DND-41 (cell line): ENCODE data around the gene PPARGC1A.

Source experiments
- ATAC-seq: fragments of 200-7000 bp; cut with Tn5 transposase; 3 replicates; pipeline ENCODE4 v1.9.1; 2021; ENCODE audit warnings: low read depth; ENCODE audit not compliant: insufficient read depth
- DNase-seq: peaks from one replicate; pipeline ENCODE4 v3.0.0-alpha.2; 2020
- H2AFZ ChIP-seq: 2 replicates; pipeline ENCODE4 v1.6.0; 2012; ENCODE audit warnings: low read depth, low read length
- H3K27ac ChIP-seq: 2 replicates; pipeline ENCODE4 v1.5.1; 2012; ENCODE audit warnings: low read length, inconsistent platforms
- H3K27me3 ChIP-seq: fragments of 200-600 bp; sonication (generic); 2 replicates; pipeline ENCODE4 v1.6.0; 2012; ENCODE audit warnings: low read length, mild to moderate bottlenecking, inconsistent platforms; ENCODE audit not compliant: insufficient read depth, poor library complexity
- H3K36me3 ChIP-seq: 2 replicates; pipeline ENCODE4 v1.5.1; 2012; ENCODE audit warnings: low read length, inconsistent platforms; ENCODE audit not compliant: insufficient read depth
- H3K4me1 ChIP-seq: 2 replicates; pipeline ENCODE4 v1.5.1; 2012; ENCODE audit warnings: mild to moderate bottlenecking, low read length; ENCODE audit not compliant: insufficient read depth
- H3K4me2 ChIP-seq: 2 replicates; pipeline ENCODE4 v1.6.0; 2012; ENCODE audit warnings: mild to moderate bottlenecking, moderate library complexity, low read length, inconsistent platforms; ENCODE audit not compliant: insufficient read depth
- H3K4me3 ChIP-seq, 2 experiments: fragments of 200-600 bp in 1 of 2; shearing (Covaris generic) in 1 of 2; 2 replicates each; pipeline ENCODE4 v1.5.1; 2012 to 2016; ENCODE audit warnings: inconsistent platforms in 2 of 2, low read length in 2 of 2, mild to moderate bottlenecking in 2 of 2, low read depth in 1 of 2, moderate library complexity in 1 of 2
- H3K79me2 ChIP-seq: 2 replicates; pipeline ENCODE4 v1.6.0; 2012; ENCODE audit warnings: low read length, inconsistent platforms; ENCODE audit not compliant: insufficient read depth
- H3K9ac ChIP-seq: 2 replicates; pipeline ENCODE4 v1.6.0; 2012; ENCODE audit warnings: low read depth, mild to moderate bottlenecking, inconsistent platforms, low read length, moderate library complexity
- H3K9me3 ChIP-seq: 2 replicates; pipeline ENCODE4 v1.5.1; 2012; ENCODE audit warnings: low read length, moderate library complexity, mild to moderate bottlenecking, inconsistent platforms; ENCODE audit not compliant: insufficient read depth, severe bottlenecking
- H4K20me1 ChIP-seq: 2 replicates; pipeline ENCODE4 v1.6.0; 2012; ENCODE audit warnings: low read length; ENCODE audit not compliant: insufficient read depth
- CTCF ChIP-seq: IDR thresholded peaks from 2 replicates; pipeline ENCODE4 v1.5.1; 2012; ENCODE audit warnings: borderline replicate concordance, low read length, moderate library complexity, mild to moderate bottlenecking; ENCODE audit not compliant: poor library complexity, severe bottlenecking; ENCODE audit errors: extremely low read depth
- EZH2 ChIP-seq: IDR thresholded peaks from 3 replicates; pipeline ENCODE4 v1.6.1; 2012; ENCODE audit warnings: borderline replicate concordance, low read depth, mild to moderate bottlenecking, moderate library complexity, low read length, inconsistent platforms; ENCODE audit not compliant: severe bottlenecking

The PPARGC1A gene

DNA sequence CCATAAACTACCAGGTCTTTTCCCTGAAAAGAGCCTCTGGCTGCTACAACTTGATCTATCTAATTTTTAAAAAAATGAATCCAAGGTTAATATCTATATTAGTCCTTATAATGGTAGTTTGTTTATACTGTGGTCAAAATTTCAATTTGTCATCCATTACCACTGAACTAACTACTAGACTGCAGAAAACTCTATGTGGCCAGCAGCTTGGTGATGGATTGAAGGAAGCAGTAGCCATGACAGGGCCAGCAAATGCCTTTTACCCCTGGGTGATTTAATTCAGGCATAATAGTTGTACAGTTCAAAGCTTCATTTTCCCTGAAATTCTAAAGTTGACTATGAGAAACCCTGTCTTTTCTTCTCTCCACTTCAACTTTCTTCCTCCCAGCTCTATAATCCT lies 30.4 kb upstream of the PPARGC1A start:
- no peaks in the 10 kb centered on the region for H3K4me1 ChIP-seq
- H3K9ac ChIP-seq, result no peak overlapping the region
- H3K4me3 ChIP-seq, result no peak overlapping the region
- H4K20me1 ChIP-seq, result no peaks in the 10 kb centered on the region
- no peaks in the 10 kb centered on the region for H3K79me2 ChIP-seq
- no peaks in the 10 kb centered on the region for H3K27me3 ChIP-seq
- H3K27ac ChIP-seq, result no peak overlapping the region
- TF ChIP-seq EZH2 (no peak), CTCF (no peak)
- no peak overlapping the region for H2AFZ ChIP-seq
- H3K4me2 ChIP-seq, result no peak overlapping the region
- no peaks in the 10 kb centered on the region for H3K36me3 ChIP-seq
- ATAC-seq (no peak), DNase-seq (no peak)
- no peaks in the 10 kb centered on the region for H3K9me3 ChIP-seq

DNA sequence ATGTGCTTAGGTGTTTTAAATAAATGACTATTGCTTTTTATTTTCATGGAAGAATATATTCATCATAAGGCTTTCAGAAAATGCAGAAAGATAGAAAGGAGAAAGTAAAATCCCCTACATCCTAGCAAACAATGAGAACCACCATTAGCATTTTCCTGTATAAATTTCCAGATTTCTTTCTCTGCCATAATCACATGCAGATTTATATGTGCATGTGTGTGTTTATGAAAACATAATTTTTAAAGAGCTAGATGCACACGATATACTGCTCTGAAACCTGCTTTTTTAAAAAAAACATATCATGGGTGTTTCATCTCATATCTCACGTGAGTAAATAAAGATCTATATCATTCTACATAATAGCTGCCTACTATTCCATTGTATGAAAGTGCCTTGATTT lies 26.4 kb upstream of the PPARGC1A start:
- Histone ChIP-seq H3K79me2 (no peaks in the 10 kb centered on the region), H3K4me2 (no peak overlapping the region)
- ATAC-seq, result no peak

GRCh38 chr4:23915459-23916132 lies 25.7 kb upstream of the PPARGC1A start:
- H3K9me3 ChIP-seq, result no peaks in the 10 kb centered on the region

More for the DNA sequence above, 26.4 kb upstream of the PPARGC1A start:
- Histone ChIP-seq H3K9ac (no peak overlapping the region), H3K4me3 (no peak overlapping the region), H2AFZ (no peak overlapping the region), H3K9me3 (no peaks in the 10 kb centered on the region), H3K36me3 (no peaks in the 10 kb centered on the region), H3K27ac (no peak overlapping the region), H4K20me1 (no peaks in the 10 kb centered on the region), H3K4me1 (no peaks in the 10 kb centered on the region), H3K27me3 (no peaks in the 10 kb centered on the region)
- DNase-seq, result no peak
- TF ChIP-seq EZH2, result no peak
- TF ChIP-seq CTCF, result no peak

More at GRCh38 chr4:23915459-23916132, 25.7 kb upstream of the PPARGC1A start:
- Histone ChIP-seq H3K36me3 (no peaks in the 10 kb centered on the region), H3K27ac (no peak overlapping the region), H3K4me1 (no peaks in the 10 kb centered on the region), H4K20me1 (no peaks in the 10 kb centered on the region), H2AFZ (no peak overlapping the region), H3K79me2 (no peaks in the 10 kb centered on the region), H3K4me2 (no peak overlapping the region), H3K9ac (no peak overlapping the region), H3K4me3 (no peak overlapping the region), H3K27me3 (no peaks in the 10 kb centered on the region)
- TF ChIP-seq EZH2, result no peak
- TF ChIP-seq CTCF, result no peak
- no peak for ATAC-seq
- no peak for DNase-seq
